GM21576 (cell line): ENCODE results near the gene FSTL3.

Experiments used
- ATAC-seq: cut with Tn5 transposase; IDR thresholded peaks from one replicate; pipeline ENCODE4 v1.9.1; 2021; ENCODE audit warnings: mild to moderate bottlenecking, moderate library complexity; ENCODE audit not compliant: unreplicated experiment

The FSTL3 gene

DNA sequence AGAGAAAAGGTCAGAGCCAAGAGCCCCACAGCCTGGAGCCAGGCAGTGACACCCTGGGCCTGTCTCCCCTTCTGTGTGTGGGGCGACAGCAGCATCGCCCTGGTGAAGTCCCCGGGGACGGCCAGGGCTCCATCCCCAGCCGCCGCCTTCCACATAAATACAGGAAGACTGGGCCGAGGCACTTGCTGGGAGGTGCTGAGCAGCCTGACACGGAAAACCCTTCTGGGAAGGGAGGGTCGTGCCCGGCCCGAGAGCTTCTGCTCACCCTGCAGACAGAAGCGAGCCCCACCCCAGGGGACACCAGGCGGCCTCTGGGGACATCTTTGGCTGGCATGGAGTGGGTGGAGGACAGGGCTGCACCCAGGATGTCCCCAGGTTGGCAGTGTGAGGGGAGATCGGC is 31.4 kb upstream of the FSTL3 start:
- no peak for ATAC-seq

GRCh38 chr19:645912-646778 is 30.0 kb upstream of the FSTL3 start:
- no peak for ATAC-seq

DNA sequence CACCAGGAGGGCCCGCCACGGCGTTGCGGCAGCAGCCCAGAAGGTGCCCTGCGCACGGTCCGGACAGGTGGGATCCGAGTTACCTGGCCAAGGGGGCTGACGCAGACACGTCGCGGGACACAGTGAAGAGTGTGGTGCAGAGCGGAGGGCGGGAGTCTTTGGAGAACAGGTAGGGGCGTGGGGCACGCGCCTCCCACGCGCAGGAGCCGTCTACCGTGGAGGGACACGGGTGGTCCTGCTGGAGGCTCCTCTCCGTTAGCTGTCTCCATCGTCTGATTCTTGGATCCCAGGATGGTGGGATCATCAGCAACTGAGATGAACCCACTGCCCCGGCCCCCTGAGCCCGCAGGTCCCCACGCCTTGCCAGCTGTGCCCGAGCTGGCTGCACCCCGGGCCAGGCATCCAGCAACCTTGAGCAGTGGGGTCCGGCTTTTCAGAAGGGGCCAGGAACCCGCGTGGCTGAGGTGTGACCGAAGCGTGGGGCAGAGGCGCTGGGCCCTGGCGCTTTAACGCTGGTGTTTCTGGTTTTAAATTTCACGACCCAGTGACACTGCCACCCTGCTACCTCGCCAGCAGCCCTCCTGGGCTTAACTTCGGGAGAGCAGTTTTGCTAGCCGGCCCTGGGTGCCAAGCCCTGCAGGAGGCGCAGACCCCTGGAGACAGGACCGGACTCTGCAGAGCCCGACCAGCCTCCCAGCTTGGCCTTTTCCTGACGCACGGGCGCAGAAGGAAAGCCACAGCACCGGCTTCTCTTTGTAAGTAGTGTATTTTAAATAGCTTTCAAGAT is 29.2 kb upstream of the FSTL3 start:
- ATAC-seq, result no peak

GRCh38 chr19:647566-648284 is 28.5 kb upstream of the FSTL3 start:
- no peak for ATAC-seq

DNA sequence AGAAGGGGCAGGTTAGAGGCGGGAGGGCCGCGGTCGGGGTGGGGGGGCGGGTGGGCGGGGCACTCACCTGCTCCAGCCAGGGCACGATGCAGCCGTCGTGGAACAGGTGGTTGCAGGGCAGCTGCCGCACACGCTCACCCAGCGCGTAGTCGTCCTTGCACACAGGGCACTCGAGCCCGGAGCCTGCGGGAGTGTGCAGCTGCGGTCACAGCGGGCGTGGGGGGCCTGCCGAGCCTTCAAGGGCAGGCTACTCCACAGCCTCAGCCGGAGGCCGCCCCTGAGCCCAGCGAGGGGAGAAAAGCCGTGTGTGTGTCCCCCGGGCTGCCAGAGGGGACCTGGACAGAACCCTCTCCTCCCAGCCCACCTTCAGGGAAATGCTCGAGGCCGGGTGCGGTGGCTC is 27.9 kb upstream of the FSTL3 start:
- ATAC-seq, result no peak

GRCh38 chr19:648904-649801 is 27.0 kb upstream of the FSTL3 start:
- no peak for ATAC-seq

- ATAC-seq, result no peak
Observed at GRCh38 chr19:650121-650520, 26.1 kb upstream of the FSTL3 start.

DNA sequence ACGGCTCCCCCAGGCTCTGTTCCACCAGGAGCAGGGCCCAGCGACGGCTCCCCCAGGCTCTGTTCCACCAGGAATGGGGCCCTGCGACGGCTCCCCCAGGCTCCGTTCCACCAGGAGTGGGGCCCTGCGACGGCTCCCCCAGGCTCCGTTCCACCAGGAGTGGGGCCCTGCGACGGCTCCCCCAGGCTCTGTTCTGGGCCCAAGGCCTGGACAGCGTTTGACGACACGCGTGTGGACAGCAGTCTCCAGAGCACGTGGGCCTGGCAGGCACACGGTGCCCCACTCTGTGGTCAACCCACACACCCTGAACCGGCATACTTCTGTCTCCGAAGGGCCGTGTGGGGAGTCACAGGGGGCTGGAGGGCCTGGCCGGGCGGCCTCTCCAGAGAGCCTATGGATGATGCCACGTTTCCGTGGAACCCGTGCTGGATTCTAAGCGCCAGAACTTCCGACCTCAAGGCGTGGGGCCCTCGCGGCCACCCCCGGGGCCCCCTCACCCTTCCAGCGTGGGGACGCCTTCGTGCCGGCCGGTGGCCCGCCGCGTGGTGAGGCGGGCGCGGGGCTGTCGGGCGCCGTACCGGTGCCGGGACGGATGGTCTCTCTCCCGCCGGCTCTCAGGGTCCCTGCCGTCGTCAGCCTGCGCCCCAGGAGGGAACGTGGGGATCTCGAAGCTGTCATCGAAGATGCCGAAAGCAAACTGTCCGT is 24.9 kb upstream of the FSTL3 start:
- no peak for ATAC-seq

GRCh38 chr19:651991-652390 is 24.2 kb upstream of the FSTL3 start:
- ATAC-seq, result no peak

- ATAC-seq, result no peak
Observed at GRCh38 chr19:652467-653389, 23.5 kb upstream of the FSTL3 start.

DNA sequence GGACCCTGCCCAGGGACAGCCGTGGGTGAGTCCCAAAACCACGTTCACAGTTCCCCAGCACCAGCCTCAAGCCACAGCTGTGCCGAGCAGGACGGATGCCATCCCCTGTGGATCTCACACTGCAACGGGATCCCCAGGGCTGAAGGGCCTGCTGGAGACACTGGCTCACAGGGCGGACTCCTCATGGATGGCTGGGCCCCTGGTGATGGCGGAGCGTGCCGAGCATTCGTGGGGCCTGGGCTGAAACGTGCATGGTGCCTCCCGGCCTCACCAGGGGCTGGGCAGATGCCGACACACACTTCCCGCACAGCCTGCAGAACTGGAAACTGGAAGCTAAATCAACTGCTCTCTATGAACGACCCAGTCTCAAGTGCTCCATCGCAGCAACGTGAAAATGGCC is 22.8 kb upstream of the FSTL3 start:
- no peak for ATAC-seq

DNA sequence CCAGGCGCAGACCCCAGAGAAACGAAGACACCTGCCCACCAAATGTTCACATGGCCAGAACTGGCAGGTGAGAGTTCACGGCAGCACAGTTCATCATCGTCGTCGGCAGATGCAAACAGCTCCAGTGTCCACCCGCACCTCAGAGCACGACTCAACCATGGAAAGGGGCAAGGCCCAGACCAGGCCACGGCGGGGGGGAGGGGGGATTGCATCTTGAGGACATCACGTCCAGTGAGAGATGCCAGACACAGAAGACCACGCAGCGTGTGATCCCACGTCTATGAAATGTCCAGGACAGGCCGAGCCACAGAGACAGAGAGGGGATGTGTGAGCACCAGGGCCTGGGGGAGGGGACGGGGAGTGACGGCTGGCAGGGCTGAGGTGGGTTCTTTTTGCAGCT is 20.5 kb upstream of the FSTL3 start:
- no peak for ATAC-seq

- no peak for ATAC-seq
Observed at GRCh38 chr19:656751-657559, 19.2 kb upstream of the FSTL3 start.

DNA sequence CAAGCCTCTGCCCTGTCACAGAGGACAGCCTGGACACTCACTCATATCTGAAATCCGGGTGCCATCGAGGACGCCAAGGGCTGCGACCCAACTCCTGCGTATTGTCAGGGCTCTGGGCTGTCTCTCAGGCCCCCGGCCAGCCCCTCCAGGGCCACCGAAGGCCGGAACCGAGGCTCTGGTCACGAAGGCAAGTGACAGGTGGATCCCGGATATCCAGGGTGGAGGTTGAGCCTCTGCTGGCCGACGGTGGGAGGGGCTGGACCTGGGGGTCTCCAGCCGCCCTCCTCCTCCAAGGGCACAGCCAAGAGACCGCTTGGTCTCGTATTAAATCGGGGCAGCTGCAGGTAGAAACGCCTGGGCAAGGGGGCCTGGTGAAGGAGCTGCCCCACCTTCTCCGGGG is 18.6 kb upstream of the FSTL3 start:
- no peak for ATAC-seq

DNA sequence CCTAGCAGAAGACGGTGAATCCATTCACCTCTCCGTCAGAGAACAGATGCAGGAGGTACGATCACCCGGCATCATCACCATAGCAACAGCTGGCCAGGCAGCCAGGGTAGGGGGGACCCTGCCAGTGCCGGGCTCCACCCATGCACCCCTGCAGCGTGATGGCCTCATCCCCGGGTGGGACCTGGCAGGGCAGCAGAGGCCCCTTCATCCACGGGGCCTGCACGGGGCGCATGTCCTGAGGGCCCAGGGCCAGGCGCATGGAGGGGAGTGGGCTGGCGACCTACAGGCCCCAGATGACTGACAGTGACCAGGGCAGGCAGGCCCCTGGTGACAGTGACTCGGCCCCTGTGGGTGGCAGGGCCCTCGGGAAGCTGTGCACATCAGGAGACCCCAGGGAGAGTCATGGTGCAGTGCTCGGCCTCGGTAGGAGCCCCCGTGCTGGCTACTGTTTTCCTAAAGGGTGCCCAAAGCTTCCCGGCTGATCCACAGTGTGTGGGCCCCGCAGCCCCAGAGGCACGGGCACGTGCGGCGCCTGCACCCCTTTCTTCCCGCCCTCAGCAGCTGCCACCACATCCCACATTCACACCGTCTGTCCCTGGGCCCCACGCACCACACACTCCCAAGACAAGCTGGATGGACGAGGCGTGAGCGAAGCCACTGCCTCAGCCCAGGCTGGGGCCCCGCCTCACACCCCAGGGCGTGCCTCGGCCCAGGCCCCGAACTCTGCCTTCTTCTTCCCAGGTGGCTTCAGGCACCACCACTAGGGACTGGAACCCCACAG is 17.9 kb upstream of the FSTL3 start:
- ATAC-seq, result no peak

- no peak for ATAC-seq
Observed at GRCh38 chr19:658916-659839, 17.0 kb upstream of the FSTL3 start.
